22Rv1 (cell line): Measurements from ENCODE around the gene GOLGA8S.
"Not testable (repeated sequence)": the region's sequence is repeated elsewhere in the genome, so short reads cannot be mapped to it uniquely, and the experiment has no call there.

Experiments used
- H3K27ac ChIP-seq: fragments of 450-650 bp; 2 replicates; pipeline ENCODE4 v1.5.1; 2017
- ZFX ChIP-seq: fragments of 450-650 bp; IDR thresholded peaks from 2 replicates; pipeline ENCODE4 v1.6.1; 2017; ENCODE audit warnings: antibody characterized with exemption, borderline replicate concordance
- TF ChIP-seq, protein P1 (sequence below): fragments of 450-650 bp; IDR thresholded peaks from 2 replicates; pipeline ENCODE4 v1.5.1; 2017; ENCODE audit warnings: mild to moderate bottlenecking

The GOLGA8S gene, protein sequence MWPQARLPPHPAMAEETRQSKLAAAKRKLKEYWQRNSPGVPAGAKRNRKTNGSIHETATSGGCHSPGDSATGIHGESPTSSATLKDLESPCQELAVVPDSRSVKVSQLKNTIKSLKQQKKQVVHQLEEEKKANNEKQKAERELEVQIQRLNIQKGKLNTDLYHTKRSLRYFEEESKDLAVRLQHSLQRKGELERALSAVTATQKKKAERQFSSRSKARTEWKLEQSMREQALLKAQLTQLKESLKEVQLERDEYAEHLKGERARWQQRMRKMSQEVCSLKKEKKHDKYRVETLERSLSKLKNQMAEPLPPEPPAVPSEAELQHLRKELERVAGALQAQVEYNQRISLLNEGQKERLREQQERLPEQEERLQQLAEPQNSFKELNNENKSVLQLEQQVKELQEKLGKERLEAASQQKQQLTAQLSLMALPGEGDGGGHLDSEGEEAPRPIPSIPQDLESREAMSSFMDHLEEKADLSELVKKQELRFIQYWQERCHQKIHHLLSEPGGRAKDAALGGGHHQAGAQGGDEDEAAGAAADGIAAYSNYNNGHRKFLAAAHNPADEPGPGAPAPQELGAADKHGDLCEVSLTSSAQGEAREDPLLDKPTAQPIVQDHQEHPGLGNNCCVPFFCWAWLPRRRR

DNA sequence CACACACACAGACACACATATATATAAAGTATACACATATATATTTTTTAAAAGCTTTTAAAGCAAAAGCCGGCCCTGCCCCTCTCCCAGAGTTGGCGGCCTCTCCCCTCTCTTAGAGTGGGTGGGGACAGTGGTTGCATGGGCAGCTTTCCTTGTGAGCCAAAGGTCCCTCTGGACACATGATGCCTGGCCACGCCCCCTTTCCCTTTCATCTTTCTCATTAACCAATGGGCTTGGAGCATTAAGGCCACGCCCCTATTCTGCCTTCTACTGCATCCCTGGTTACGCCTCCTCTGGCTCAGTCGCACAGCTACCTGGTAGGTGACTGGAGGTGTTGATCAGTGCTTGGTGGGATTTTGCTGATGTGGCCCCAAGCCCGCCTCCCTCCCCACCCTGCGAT, at the start of gene GOLGA8S:
GOLGA8S (plus strand) TSS at position 301 of the 400 bp plus-strand sequence; CDS start at position 363, 62 bp downstream.
- H3K27ac ChIP-seq = not testable (repeated sequence)

DNA sequence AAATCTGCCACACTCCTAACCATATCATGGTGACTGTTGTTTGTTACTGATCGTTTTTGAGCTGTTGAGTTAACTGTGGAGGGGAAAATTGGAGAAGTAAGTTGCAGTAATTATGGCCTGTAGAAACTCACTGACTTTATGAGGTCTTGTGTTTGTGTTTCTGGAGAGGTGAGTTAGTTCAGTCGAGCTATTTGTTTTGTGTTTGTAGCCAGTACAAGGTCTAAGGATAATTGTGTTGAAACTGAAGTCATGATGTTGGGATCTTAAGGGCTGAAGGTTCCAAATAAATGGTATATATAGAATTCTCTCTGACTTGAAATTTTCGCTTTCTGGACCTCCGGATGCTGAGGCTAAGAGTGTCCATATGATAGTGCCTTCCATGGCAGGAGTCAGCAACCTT, 49.7 kb upstream of the GOLGA8S start:
- peak overlapping the region; percentile 62; the same call in 1 of the 2 replicates for H3K27ac ChIP-seq

DNA sequence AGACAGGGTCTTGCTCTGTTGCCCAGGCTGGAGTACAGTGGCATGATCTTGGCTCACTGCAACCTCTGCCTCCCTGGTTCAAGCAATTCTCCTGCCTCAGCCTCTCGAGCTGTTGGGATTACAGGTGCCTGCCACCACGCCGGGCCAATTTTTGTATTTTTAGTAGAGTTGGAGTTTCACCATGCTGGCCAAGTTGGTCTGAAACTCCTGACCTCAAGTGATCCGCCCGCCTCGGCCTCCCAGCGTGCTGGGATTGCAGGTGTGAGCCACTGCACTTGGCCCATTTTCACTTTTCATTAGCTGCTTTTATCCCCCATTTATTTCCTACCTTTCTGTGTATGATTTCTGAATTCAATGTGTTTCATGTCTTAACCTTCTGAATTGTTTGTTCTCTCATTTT, 48.6 kb upstream of the GOLGA8S start:
- H3K27ac ChIP-seq = not testable (repeated sequence)

DNA sequence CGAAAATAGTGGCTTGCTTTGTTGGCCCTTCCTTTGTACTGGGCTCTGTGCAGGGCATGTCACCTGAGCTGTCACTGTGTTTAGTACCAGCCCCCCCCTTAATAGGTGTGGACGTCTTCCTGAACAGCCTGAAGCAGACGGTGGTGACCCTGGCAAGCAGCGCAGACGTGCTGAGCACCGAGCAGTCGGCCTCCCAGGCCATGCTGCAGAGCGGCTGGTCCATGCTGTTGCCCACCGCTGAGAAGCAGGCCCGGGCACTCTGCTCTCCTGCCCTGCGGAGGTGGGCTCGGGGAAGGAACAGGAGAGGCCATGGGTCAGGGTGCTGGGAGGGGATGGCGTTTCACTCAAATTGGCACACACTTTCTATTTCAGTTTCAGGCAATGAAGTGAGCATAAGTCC, 43.3 kb upstream of the GOLGA8S start:
- not testable (repeated sequence) for H3K27ac ChIP-seq

DNA sequence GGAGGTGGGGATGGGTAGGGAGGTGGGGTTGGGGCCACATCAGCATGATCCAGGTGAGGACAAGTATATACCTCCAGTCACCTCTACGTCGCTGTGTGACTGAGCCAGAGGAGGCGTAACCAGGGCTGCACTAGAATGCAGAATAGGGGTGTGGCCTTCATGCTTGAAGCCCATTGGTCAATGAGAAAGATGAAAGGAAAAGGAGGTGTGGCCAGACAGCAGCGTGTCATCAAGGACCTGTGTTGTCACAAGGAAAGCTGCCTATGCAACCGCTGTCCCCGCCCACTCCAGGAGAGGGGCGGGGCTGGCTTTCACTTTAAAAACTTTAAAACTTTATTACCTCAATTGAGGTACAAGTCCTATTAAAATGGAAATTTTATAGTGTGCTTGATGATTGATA, 20.5 kb upstream of the GOLGA8S start, which contains the start of gene GOLGA6L26:
GOLGA6L26 (minus strand) TSS at position 101 of the 400 bp plus-strand sequence; CDS start at position 40, 61 bp downstream.
- H3K27ac ChIP-seq = not testable (repeated sequence)

DNA sequence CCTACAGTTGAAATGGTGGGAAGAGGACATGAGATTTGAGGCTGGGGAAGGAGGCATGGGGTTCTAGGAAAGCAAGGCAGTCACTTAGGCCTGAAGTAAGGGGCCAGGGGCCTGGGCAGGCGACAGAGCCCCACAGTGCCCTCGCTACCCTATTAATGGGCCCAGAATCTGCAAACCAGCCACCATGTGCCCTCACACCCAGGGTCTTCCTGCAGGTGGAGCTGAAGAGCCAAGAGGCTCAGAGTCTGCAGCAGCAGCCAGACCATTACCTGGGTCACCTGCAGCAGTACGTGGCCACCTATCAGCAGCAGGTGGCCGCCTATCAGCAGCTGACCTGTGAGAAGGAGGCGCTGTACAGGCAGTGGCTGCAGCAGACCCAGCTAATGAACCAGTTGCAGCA, 8.1 kb downstream of the GOLGA8S start:
- H3K27ac ChIP-seq = not testable (repeated sequence)

DNA sequence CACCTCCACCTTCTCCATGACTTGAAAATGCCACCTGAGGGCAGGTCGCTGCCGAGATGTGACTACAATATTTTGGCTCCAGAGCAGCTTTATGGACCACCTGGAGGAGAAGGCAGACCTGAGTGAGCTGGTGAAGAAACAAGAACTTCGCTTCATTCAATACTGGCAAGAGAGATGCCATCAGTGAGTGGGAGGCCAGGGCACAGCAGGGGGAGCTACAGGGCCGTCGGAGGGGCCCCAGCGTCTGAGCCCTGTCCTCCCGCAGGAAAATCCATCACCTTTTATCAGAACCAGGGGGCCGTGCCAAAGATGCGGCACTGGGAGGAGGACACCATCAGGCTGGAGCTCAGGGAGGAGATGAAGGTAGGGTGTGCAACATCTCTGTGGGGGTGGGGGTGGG, 9.7 kb downstream of the GOLGA8S start:
- H3K27ac ChIP-seq = not testable (repeated sequence)

DNA sequence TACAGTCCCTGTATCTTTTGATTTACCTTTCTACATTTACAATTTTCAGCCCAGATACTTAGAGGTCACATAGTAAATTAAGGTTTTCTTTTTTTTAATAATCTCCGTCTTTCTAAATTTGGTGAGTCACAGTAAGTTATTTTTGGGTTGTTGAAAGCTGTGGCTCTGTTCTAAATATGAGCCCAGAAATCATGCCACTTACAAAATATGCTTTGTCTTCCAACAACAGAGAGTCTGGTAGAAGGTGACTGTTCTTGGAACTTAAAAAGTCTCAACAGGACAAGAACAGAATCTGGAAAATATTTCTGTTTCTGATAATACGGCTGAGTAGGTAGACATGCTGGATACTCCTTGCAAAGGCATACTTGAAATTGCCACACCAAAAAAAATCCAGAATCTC, 16.0 kb downstream of the GOLGA8S start:
- TF ChIP-seq, protein P1, sequence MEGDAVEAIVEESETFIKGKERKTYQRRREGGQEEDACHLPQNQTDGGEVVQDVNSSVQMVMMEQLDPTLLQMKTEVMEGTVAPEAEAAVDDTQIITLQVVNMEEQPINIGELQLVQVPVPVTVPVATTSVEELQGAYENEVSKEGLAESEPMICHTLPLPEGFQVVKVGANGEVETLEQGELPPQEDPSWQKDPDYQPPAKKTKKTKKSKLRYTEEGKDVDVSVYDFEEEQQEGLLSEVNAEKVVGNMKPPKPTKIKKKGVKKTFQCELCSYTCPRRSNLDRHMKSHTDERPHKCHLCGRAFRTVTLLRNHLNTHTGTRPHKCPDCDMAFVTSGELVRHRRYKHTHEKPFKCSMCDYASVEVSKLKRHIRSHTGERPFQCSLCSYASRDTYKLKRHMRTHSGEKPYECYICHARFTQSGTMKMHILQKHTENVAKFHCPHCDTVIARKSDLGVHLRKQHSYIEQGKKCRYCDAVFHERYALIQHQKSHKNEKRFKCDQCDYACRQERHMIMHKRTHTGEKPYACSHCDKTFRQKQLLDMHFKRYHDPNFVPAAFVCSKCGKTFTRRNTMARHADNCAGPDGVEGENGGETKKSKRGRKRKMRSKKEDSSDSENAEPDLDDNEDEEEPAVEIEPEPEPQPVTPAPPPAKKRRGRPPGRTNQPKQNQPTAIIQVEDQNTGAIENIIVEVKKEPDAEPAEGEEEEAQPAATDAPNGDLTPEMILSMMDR = no peak
- TF ChIP-seq ZFX = no peak
- H3K27ac ChIP-seq = no peak overlapping the region

DNA sequence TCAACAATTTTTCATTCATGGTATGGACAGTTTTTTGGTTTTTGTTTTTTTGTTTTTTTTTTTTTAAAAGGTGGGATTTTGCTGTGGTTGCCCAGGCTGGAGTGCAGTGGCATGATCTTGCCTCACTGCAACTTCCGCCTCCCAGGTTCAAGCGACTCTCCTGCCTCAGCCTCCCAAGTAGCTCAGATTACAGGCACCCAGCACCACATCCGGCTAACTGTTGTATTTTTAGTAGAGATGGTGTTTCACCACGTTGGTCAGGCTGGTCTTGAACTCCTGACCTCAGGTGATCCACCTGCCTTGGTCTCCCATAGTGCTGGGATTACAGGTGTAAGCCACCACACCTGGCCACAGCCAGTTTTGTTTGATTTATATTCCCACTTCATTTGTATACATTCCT, 16.6 kb downstream of the GOLGA8S start:
- H3K27ac ChIP-seq = not testable (repeated sequence)

DNA sequence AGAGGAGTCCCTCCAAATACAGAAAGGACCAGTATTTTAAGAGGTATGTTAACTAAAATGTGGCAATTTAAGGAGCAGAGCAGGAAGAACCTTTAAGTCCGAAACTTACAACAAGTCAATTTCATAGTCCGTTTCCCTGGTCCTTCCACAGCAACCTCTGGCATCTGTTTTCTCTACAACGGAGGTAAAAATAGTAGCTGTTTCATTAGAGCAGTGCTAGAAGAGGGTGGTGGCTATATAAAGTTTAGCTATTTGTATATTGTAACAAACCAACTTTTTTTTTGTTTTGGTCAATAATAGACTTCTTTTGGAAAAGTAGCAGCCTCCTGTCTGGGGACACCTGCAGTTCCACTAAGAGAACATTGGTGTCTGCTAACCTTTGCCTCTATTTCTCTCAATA, 17.3 kb downstream of the GOLGA8S start:
- H3K27ac ChIP-seq = not testable (repeated sequence)

DNA sequence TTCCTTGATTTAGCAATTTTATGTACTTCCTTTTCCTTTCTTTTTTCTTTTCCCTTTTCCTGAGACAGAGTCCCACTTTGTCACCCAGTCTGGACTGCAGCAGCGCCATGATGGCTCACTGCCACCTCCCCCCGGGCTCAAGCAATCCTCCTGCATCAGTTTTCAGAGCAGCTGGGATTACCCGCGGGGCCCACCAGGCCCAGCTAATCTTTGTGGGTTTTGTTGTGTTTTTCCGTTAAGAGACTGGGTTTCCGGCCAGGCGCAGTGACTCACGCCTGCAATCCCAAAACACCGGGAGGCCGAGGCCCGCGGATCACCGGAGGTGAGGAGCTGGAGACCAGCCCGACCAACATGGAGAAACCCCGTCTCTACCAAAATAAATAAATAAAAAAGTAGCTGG, 17.7 kb downstream of the GOLGA8S start:
- no peak overlapping the region for H3K27ac ChIP-seq
- no peak for TF ChIP-seq ZFX
- TF ChIP-seq, protein P1 = no peak

DNA sequence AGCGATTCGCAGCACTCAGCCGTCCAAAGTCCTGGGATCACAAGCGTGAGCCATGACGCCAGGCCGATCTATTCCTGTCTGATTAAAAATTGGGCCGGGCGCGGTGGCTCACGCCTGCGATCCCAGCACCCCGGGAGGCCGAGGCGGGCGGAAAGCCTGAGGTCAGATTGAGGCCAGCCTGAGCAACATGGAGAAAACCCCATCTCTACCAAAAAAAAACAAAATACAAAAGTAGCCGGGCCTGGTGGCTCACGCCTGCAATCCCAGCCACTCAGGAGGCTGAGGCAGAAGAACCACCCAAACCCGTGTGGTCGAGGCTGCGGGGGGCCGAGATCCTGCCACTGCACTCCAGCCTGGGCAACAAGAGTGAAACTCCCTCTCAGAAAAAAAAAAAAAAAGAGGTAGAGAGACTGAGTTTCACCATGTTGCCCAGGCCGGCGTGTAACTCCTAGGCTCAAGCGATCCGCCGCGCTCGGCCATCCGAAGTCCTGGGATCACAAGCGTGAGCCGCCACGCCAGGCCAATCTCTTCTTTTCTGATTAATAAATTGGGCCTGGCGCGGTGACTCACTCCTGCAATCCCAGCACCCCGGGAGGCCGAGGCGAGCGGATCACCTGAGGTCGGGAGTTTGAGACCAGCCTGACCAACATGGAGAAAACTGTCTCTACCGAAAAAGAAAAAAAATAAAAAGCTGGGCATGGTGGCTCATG, 18.5 kb downstream of the GOLGA8S start:
- H3K27ac ChIP-seq = not testable (repeated sequence)

DNA sequence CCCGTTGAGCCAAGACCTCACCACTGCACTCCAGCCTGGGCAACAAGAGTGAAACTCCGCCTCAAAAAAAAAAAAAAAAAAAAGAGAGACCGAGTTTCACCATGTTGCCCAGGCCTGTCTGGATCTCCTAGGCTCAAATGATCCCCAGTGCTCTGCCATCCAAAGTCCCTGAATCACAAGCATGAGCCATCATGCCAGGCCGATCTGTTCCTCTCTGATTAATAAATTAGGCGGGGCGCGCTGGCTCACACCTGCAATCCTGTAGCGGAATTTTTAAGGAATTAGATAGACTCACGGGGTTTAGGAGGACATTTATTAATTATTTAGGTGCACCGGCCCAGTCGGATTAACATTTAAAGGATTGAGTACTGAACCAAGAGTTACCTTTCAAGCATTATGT, 19.7 kb downstream of the GOLGA8S start:
- not testable (repeated sequence) for H3K27ac ChIP-seq

DNA sequence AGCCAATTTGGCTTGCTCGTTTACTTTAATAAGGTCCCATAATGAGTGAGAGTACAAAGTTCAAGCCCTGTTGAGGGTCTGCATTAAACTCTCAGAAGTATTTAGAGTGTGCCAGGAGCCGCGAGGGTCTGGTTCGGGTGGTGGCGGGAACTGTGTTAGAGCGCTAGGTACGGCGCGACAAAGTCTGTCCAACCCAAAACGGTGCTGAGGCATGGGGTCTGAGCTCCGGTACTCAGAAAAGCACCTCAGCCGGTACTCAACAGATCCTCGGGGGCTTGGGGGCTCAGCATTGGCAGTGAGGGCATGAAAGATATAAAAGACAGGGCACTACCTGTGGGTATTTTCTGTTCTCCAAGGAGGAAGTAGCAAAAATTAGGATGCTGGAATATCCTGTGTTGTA, 24.4 kb downstream of the GOLGA8S start:
- not testable (repeated sequence) for H3K27ac ChIP-seq

DNA sequence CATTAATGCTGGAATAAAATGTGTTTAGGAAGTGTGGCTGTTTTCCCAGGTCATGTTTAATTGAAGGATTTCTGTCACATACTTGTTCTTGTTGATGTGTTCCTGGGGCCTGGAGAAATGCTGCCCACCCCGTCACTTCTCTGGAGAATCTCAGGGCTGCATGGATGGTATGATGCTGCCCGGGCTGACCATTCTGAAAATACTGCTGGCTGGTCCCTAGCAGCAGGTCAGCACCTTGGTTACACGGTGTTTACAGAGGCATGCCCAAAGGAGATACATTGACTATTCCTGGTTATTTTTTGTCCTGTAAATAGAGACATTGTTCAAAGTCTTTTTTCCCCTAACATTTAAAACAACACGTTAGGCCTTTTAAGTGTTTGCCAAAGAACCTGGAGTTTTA, 26.2 kb downstream of the GOLGA8S start:
- not testable (repeated sequence) for H3K27ac ChIP-seq

DNA sequence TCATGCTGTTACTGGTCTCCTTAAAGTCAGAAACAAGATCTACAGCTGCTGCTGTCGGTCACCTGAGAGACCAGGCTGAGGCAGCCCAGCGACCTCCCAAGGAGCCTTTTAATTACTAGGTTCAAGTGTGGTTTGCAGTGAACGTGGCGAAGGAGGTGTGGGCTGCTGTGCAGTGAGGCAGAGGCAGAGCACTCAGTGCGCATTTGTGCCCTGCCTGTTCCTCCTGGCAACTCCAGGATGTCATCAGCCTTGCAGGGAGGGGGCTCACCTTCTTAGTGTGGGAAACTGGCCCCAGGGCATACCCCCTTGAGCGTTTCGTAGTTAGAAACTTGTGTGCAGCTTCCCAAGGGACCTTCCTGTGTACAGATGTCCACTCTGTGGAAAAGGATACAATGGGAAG, 26.6 kb downstream of the GOLGA8S start:
- H3K27ac ChIP-seq = not testable (repeated sequence)
